HFFc6 (cell line): ENCODE measurements around the gene HSPD1. TPM values are rescaled to one million over a fixed set of nuclear protein-coding genes. Genes with fewer than 3 reads are reported as not detected.

Experiments
- DNase-seq: peaks from one replicate; pipeline ENCODE4 v3.0.0-alpha.2; 2018
- H3K27ac Mint-ChIP-seq: 2 replicates; pipeline ENCODE4 v1.8.0; 2020; ENCODE audit warnings: mild to moderate bottlenecking, mixed read lengths
- H3K27me3 Mint-ChIP-seq: 2 replicates; pipeline ENCODE4 v1.8.0; 2021; ENCODE audit warnings: mild to moderate bottlenecking, moderate library complexity, mixed read lengths; ENCODE audit not compliant: insufficient read depth
- H3K36me3 Mint-ChIP-seq: 2 replicates; pipeline ENCODE4 v1.8.0; 2021; ENCODE audit warnings: low read depth, mixed read lengths
- H3K4me1 Mint-ChIP-seq: 2 replicates; pipeline ENCODE4 v1.8.0; 2020; ENCODE audit warnings: low read depth, mixed read lengths
- H3K4me3 Mint-ChIP-seq: 2 replicates; pipeline ENCODE4 v1.8.0; 2020; ENCODE audit warnings: mild to moderate bottlenecking, moderate library complexity, mixed read lengths
- H3K9me3 Mint-ChIP-seq: 2 replicates; pipeline ENCODE4 v1.8.0; 2020; ENCODE audit warnings: mild to moderate bottlenecking, mixed read lengths
- total RNA-seq, 6 experiments: library from RNA; stranded (reverse); fragmentation: NEBNext Ultra II Directional; extraction: Animal tissue kit (Norgen Biotek cat#: 25700); gene quantifications; 2 replicates in 1 of 6; 3 replicates in 5 of 6; pipeline ENCODE4 v1.2.3, GENCODE V29; 2021
- TF ChIP-seq, protein P1 (sequence below): fragments of 200-600 bp; sonication (generic); IDR thresholded peaks from 2 replicates; pipeline ENCODE4 v1.5.0; 2021; ENCODE audit warnings: antibody characterized with exemption, mild to moderate bottlenecking

The HSPD1 gene
- total RNA-seq, 6 experiments from 2014 or later = 267 to 399 (median 280) TPM

DNA sequence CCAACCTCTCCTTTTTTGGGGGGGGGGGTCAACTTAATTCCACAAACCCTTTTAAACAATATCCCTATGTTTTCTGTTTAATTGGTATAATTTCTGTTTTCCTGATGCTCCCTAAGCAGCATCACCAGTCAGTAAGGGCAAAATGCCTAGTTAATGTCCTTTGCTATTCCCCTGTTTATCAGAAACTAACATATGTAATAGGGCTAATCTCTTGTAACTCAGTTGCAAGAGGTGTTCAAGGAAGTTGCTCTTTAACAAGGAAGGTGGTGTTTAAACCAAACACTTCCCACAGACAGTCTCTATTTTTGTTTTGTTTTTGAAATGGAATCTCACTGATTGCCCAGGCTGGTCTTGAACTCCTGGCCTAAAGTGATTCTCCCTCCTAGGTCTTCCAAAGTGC lies 52.8 kb downstream of the HSPD1 start:
- TF ChIP-seq, protein P1, sequence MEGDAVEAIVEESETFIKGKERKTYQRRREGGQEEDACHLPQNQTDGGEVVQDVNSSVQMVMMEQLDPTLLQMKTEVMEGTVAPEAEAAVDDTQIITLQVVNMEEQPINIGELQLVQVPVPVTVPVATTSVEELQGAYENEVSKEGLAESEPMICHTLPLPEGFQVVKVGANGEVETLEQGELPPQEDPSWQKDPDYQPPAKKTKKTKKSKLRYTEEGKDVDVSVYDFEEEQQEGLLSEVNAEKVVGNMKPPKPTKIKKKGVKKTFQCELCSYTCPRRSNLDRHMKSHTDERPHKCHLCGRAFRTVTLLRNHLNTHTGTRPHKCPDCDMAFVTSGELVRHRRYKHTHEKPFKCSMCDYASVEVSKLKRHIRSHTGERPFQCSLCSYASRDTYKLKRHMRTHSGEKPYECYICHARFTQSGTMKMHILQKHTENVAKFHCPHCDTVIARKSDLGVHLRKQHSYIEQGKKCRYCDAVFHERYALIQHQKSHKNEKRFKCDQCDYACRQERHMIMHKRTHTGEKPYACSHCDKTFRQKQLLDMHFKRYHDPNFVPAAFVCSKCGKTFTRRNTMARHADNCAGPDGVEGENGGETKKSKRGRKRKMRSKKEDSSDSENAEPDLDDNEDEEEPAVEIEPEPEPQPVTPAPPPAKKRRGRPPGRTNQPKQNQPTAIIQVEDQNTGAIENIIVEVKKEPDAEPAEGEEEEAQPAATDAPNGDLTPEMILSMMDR = no peak
- Mint-ChIP-seq H3K27ac (no peak overlapping the region), H3K9me3 (no peaks in the 10 kb centered on the region), H3K4me3 (no peak overlapping the region), H3K27me3 (no peaks in the 10 kb centered on the region), H3K36me3 (no peaks in the 10 kb centered on the region), H3K4me1 (peaks cover 23% of the 10 kb centered on the region)
- no peak for DNase-seq

- peaks cover 23% of the 10 kb centered on the region for H3K4me1 Mint-ChIP-seq
These were observed 53.9 kb downstream of the HSPD1 start for GRCh38 chr2:197445746-197446145.

GRCh38 chr2:197442857-197443256 lies 56.8 kb downstream of the HSPD1 start:
- TF ChIP-seq, protein P1 = no peak
- Mint-ChIP-seq H3K9me3 (no peaks in the 10 kb centered on the region), H3K4me1 (peaks cover 23% of the 10 kb centered on the region), H3K27ac (no peak overlapping the region), H3K36me3 (no peaks in the 10 kb centered on the region), H3K27me3 (no peaks in the 10 kb centered on the region), H3K4me3 (no peak overlapping the region)
- no peak for DNase-seq

More at GRCh38 chr2:197445746-197446145, 53.9 kb downstream of the HSPD1 start:
- peak; percentile 9 for DNase-seq
- Mint-ChIP-seq H3K9me3 (no peaks in the 10 kb centered on the region), H3K27ac (peak overlapping the region; percentile 30; the same call in 1 of the 2 replicates), H3K36me3 (no peaks in the 10 kb centered on the region), H3K4me3 (no peak overlapping the region), H3K27me3 (no peaks in the 10 kb centered on the region)
- TF ChIP-seq, protein P1 = no peak

DNA sequence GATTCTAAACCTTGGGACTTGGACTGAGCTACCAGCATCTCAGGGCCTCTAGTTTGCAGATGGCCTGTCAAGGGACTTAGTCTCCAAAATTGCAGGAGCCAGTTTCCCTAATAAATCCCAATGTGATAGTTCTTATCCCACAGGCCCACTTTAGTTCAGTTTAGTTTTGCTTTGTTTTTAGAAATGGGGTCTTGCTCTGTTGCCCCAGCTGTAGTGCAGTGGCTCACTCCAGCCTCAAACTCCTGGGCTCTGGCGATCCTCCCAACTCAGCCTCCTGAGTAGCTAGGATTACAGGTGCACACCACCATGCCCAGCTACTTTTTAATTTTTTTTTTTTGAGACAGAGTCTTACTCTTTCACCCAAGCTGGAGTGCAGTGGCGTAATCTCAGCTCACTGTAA lies 62.3 kb downstream of the HSPD1 start:
- TF ChIP-seq, protein P1 = no peak
- no peak for DNase-seq
- Mint-ChIP-seq H3K27ac (0 out of 2 replicates have a peak overlapping the region, but pooled peaks have one; percentile 21), H3K36me3 (peaks cover 13% of the 10 kb centered on the region), H3K9me3 (no peaks in the 10 kb centered on the region), H3K4me3 (no peak overlapping the region), H3K4me1 (peaks cover 17% of the 10 kb centered on the region), H3K27me3 (peaks cover 3% of the 10 kb centered on the region)

Other genes with a start within 250 kb of the HSPD1 start
- gene ANKRD44, start 189.1 kb downstream of the HSPD1 start, total RNA-seq = 1 to 10 TPM; 3.8 to 5.7 (median 4.7) TPM
- gene SF3B1, start 64.8 kb downstream of the HSPD1 start, total RNA-seq = 100 to 1,000 TPM; 158 to 189 (median 175) TPM
- 10 to 100 TPM; 36.0 to 42.4 (median 39.4) TPM for gene COQ10B, start 46.3 kb downstream of the HSPD1 start, total RNA-seq
- gene HSPE1, start 539 bp upstream of the HSPD1 start, total RNA-seq = 100 to 1,000 TPM in 5 of 6 experiments, 10 to 100 TPM in 1; 96.3 to 149 (median 114) TPM
- 10 to 100 TPM; 30.1 to 38.6 (median 34.4) TPM for gene MOB4, start 16.2 kb upstream of the HSPD1 start, total RNA-seq
- gene RFTN2, start 175.7 kb upstream of the HSPD1 start, total RNA-seq = under 1 TPM in 5 of 6 experiments, not detected in 1; 0.05 to 0.45 (median 0.13) TPM
- gene MARS2, start 205.5 kb upstream of the HSPD1 start, total RNA-seq = 1 to 10 TPM; 3.6 to 6.9 (median 4.3) TPM